GM18502 (cell line): ENCODE measurements around the gene HMGCR.

Source experiments
- ATAC-seq: cut with Tn5 transposase; IDR thresholded peaks from one replicate; pipeline ENCODE4 v1.9.1; 2021; ENCODE audit warnings: mild to moderate bottlenecking; ENCODE audit not compliant: unreplicated experiment, poor library complexity

Gene HMGCR

GRCh38 chr5:75374394-75374814 lies 37.4 kb downstream of the HMGCR start:
- ATAC-seq = no peak

- ATAC-seq = no peak
Observed at GRCh38 chr5:75375414-75375813, 38.4 kb downstream of the HMGCR start.

GRCh38 chr5:75380099-75380498 lies 43.1 kb downstream of the HMGCR start:
- ATAC-seq = no peak

GRCh38 chr5:75381456-75381855 lies 44.4 kb downstream of the HMGCR start:
- no peak for ATAC-seq

GRCh38 chr5:75384218-75384617 lies 47.2 kb downstream of the HMGCR start:
- no peak for ATAC-seq

- no peak for ATAC-seq
Observed at GRCh38 chr5:75387806-75388205, 50.8 kb downstream of the HMGCR start.

GRCh38 chr5:75389430-75389829 lies 52.4 kb downstream of the HMGCR start:
- ATAC-seq = no peak

- no peak for ATAC-seq
Observed at GRCh38 chr5:75395277-75395676, 58.3 kb downstream of the HMGCR start.

- no peak for ATAC-seq
Observed at GRCh38 chr5:75405296-75405695, 68.3 kb downstream of the HMGCR start.
